Lower lobe of right lung (tissue), 2 donors: ENCODE results near the gene NTRK2. TPM values are rescaled to one million over a fixed set of nuclear protein-coding genes. Genes with fewer than 3 reads are reported as not detected.

Experiments
- ATAC-seq, 2 donors: fragments of 200-7000 bp; cut with Tn5 transposase; one replicate each; pipeline ENCODE4 v1.9.1; 2020 to 2022; ENCODE audit warnings: mild to moderate bottlenecking in 2 of 2, moderate library complexity in 2 of 2
- DNase-seq: peaks from one replicate; pipeline ENCODE4 v3.0.0-alpha.2; 2020
- H3K27ac ChIP-seq: fragments of 200-600 bp; one replicate; pipeline ENCODE4 v1.8.0; 2022
- H3K27me3 ChIP-seq: fragments of 200-600 bp; one replicate; pipeline ENCODE4 v1.8.0; 2022; ENCODE audit warnings: low read depth
- H3K36me3 ChIP-seq: fragments of 200-600 bp; one replicate; pipeline ENCODE4 v1.8.0; 2022; ENCODE audit warnings: mild to moderate bottlenecking
- H3K4me1 ChIP-seq: fragments of 200-600 bp; one replicate; pipeline ENCODE4 v1.8.0; 2022
- H3K4me3 ChIP-seq: fragments of 200-600 bp; one replicate; pipeline ENCODE4 v1.8.0; 2022; ENCODE audit warnings: mild to moderate bottlenecking
- H3K9me3 ChIP-seq: fragments of 200-600 bp; one replicate; pipeline ENCODE4 v1.8.0; 2022
- intact Hi-C: fragments of 100-400 bp; cut with DNase I; formaldehyde crosslinking; loops from one replicate; pipeline ENCODE4 v1.11.0; 2022
- total RNA-seq: library from RNA; stranded (reverse); fragmentation: NEBNext Ultra II Directional; extraction: Animal tissue kit (Norgen Biotek cat#: 25700); gene quantifications from one replicate; pipeline ENCODE4 v1.2.1, GENCODE V29; 2021
- TF ChIP-seq, protein P1 (sequence below): fragments of 200-600 bp; IDR thresholded peaks from one replicate; pipeline ENCODE4 v1.8.0; 2022; ENCODE audit warnings: antibody characterized with exemption, mild to moderate bottlenecking
- donor health status: DM: no; HTN: yes; CAD: no; lungs with severe emphysema.

The NTRK2 gene
- total RNA-seq, 1 donor from 2014 or later, result 7.7 TPM

DNA sequence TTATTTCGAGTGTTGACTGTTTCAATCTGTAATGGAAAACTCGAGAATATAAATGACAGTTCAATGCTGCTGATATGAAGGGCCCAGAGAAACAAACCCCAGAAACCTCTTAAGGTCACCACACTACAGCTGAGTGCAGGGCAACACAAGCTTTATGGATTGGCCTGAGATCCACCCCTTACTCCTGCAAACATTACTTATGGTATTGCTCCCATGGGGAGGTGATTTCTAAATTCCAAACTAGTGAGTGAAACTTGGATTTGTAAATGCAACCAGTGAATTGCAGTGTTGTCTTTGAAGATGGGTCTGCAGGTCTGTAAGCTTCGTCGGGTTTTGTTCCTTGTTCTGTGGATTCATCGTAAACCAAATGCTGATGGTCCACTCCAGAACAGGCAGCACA is 85.4 kb downstream of the NTRK2 start:
- TF ChIP-seq, protein P1, sequence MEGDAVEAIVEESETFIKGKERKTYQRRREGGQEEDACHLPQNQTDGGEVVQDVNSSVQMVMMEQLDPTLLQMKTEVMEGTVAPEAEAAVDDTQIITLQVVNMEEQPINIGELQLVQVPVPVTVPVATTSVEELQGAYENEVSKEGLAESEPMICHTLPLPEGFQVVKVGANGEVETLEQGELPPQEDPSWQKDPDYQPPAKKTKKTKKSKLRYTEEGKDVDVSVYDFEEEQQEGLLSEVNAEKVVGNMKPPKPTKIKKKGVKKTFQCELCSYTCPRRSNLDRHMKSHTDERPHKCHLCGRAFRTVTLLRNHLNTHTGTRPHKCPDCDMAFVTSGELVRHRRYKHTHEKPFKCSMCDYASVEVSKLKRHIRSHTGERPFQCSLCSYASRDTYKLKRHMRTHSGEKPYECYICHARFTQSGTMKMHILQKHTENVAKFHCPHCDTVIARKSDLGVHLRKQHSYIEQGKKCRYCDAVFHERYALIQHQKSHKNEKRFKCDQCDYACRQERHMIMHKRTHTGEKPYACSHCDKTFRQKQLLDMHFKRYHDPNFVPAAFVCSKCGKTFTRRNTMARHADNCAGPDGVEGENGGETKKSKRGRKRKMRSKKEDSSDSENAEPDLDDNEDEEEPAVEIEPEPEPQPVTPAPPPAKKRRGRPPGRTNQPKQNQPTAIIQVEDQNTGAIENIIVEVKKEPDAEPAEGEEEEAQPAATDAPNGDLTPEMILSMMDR, result no peak
- no peak overlapping the region for H3K4me3 ChIP-seq
- H3K27ac ChIP-seq, result no peak overlapping the region
- no peaks in the 10 kb centered on the region for H3K9me3 ChIP-seq
- no peaks in the 10 kb centered on the region for H3K27me3 ChIP-seq
- no peaks in the 10 kb centered on the region for H3K36me3 ChIP-seq
- intact Hi-C loops, result no loop called here
- peaks cover 12% of the 10 kb centered on the region for H3K4me1 ChIP-seq
- DNase-seq, result no peak
- ATAC-seq, result no peak

DNA sequence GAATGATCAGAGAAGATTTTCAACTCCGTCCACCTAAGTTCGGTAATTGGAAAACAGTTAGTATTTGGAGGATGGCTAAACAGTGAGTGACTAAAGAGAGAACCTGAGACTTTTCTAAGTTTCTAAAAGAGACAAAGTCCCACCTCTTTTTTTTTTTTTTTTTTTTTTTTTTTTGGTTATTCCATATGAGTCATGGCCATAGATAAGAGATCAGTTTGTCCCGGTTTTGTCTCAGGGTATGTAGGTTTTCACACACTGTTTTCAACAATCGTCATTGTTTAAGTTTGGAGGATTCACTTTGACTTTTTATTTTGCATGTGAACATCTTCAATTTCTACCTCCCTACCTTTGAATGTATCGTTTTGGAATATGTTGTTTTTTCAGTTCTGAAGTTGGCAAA is 85.9 kb downstream of the NTRK2 start:
- intact Hi-C loops, result no loop called here
- TF ChIP-seq, protein P1, result no peak
- Histone ChIP-seq H3K4me3 (no peak overlapping the region), H3K9me3 (no peaks in the 10 kb centered on the region), H3K4me1 (peaks cover 12% of the 10 kb centered on the region), H3K27ac (no peak overlapping the region), H3K27me3 (no peaks in the 10 kb centered on the region), H3K36me3 (no peaks in the 10 kb centered on the region)
- DNase-seq (no peak), ATAC-seq (no peak)

DNA sequence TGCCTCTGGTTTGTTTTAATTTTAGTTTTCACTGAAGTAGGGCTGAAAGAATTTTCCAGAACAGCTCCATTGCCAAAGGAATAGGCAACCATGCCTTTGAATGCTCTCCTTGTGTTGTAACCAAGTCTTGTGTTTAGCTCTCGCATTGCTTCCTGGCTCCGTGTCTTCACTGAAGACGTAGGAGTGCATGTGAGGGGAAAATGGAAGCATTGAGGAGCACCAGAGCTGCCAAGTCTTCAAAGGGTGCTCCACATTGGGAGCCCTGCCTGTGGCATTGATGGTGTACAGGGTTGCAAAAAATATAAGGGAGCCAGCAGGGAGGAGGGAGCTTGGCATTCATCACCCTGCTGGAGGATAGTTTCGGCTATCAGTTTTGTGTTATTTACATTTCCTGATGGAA is 86.6 kb downstream of the NTRK2 start:
- Histone ChIP-seq H3K4me1 (peaks cover 12% of the 10 kb centered on the region), H3K36me3 (no peaks in the 10 kb centered on the region), H3K4me3 (no peak overlapping the region), H3K9me3 (no peaks in the 10 kb centered on the region), H3K27me3 (no peaks in the 10 kb centered on the region), H3K27ac (no peak overlapping the region)
- DNase-seq, result no peak
- ATAC-seq, result no peak
- TF ChIP-seq, protein P1, result no peak
- intact Hi-C loops, result no loop called here

DNA sequence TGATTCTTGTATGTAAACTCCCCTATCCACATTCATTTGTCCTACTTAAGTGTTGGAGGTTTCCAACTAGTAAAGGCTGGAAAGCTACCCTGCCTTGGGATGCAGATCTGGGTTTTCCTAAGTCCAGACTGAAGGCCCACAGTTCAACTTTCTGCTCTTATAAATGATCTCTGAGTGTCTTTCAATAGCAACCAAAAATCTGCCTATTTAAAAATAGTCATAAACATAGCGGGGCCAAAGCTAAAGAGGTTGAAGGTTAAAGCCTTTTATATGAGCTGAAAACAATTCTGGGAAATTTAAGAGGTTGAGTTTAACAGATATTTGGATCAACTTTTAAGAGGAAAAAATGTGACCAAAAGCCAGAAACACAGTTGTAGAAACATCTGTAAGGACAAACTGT is 87.2 kb downstream of the NTRK2 start:
- Histone ChIP-seq H3K9me3 (no peaks in the 10 kb centered on the region), H3K36me3 (no peaks in the 10 kb centered on the region), H3K4me1 (peaks cover 12% of the 10 kb centered on the region), H3K4me3 (no peak overlapping the region), H3K27ac (no peak overlapping the region), H3K27me3 (no peaks in the 10 kb centered on the region)
- intact Hi-C loops, result no loop called here
- ATAC-seq (no peak), DNase-seq (no peak)
- TF ChIP-seq, protein P1, result no peak

DNA sequence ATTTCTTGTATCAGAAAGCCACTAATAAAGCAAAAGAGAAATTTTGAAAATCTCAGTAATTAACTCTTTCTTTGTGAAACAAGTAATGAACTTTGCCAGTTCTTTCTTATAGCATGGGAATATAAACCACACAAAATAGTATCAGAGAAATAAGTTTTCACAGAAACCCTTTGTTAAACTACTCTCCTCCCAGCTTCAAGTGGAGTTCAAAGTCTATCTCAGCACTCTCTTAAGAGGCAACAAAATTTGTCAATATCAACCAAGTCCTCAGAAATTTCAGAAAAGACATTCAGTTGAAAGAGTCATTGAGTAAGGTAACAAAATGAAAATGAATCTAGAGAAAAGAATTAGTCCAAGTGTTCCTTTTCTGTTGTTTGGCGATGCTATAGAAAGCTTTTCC is 89.3 kb downstream of the NTRK2 start:
- Histone ChIP-seq H3K27ac (no peak overlapping the region), H3K36me3 (no peaks in the 10 kb centered on the region), H3K9me3 (no peaks in the 10 kb centered on the region), H3K4me3 (no peak overlapping the region), H3K4me1 (no peaks in the 10 kb centered on the region), H3K27me3 (no peaks in the 10 kb centered on the region)
- DNase-seq (no peak), ATAC-seq (no peak)
- intact Hi-C loops, result no loop called here
- TF ChIP-seq, protein P1, result no peak

DNA sequence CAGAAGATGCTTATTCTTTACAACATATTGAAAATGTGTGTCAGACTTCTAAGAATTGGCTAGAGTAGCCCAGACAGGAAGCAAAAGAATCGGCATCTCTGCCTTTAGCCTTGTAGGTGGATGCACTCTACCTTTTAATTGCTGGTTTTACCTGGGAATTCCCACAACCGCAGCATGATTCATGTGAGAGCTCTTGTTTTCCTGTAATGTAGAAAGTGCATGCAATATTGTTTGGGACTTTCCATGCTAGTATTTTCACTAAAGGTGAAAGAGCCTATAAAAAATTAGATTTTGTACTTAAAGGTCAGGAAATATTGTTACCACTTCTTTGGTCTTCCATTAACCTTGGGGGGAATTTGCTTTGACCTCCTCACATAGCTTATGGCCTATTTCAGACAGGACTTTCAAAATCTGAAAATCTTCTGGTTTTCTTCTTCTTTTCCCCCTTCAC is 89.8 kb downstream of the NTRK2 start:
- H3K27ac ChIP-seq, result no peak overlapping the region
- TF ChIP-seq, protein P1, result no peak
- ATAC-seq (no peak), DNase-seq (no peak)
- H3K27me3 ChIP-seq, result no peaks in the 10 kb centered on the region
- H3K9me3 ChIP-seq, result no peaks in the 10 kb centered on the region
- no peak overlapping the region for H3K4me3 ChIP-seq
- intact Hi-C loops, result no loop called here
- H3K36me3 ChIP-seq, result no peaks in the 10 kb centered on the region
- no peaks in the 10 kb centered on the region for H3K4me1 ChIP-seq
